Measurements from ENCODE around the gene STX12.
"Not testable (repeated sequence)": the region's sequence is repeated elsewhere in the genome, so short reads cannot be mapped to it uniquely, and the experiment has no call there.

The STX12 gene

DNA sequence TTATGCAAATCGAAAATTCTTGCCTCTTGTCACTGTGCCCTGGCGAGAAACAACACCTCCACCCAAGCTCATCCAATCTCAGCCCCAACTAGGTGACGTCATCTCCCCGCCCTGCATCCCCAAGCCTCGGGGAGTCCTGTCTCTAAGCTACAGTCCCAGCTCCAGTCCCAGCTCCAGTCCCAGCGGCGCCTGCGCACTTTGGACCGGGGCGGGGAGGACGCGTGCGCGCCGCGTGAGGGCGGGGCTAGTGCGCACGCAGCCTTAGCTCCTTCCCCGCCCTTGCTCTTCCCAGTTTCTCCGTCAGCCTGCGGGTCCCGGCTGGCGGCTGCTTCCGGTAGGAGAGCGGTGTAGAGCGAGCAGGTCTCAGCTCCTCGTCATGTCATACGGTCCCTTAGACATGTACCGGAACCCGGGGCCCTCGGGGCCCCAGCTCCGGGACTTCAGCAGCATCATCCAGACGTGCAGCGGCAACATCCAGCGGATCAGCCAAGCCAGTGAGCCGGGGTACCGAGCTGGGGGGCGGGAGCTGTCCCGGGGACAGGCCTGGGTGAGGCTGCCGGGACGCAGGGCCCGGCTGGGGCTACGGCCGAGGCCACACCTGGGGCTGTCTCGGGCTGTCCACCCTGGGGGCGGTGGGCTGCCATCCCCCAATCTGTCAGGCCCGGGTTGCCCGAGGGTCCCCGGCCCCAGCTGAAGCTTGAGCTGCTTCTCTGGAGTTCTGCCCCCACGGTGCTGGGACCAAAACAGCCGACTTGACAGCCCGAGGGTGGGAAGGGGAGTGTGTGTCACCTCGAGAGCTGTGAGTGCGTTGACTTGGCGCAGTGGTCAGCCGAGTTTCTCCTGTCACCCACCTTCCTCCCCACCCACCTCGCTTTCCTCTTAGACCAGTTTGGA lies at the start of gene STX12:
TSS of gene STX12 (plus strand) at position 288 of the 894 bp plus-strand sequence. CDS start at position 377, 89 bp downstream.
- DNase-seq: peak; percentile 99

DNA sequence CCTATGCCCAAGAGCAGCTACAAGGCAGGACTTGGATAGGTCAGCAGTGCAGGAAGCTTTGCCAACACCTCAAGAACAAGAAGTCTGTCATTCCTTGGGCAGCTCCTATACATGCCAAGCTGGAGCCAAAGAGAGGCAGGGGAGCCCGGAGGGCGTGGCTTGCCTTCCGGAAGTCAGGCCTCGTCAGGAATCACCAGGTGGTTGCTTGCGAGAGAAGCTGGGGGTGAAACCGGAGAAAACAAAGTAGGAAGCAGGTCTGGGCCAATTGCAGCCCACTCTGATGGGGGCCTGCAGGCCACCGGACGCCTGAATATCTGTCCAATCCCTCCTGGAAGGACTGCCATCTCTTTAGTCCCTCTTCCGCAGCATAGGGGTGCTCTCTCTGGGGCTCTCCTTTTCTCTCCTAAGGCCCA lies 48.1 kb upstream of the STX12 start:
- DNase-seq: peak; percentile 83

- DNase-seq: peak; percentile 99
Observed at GRCh38 chr1:27725374-27726172, 47.4 kb upstream of the STX12 start, which contains the start of gene FAM76A. Gene FAM76A, plus strand, starts transcription at chr1:27725961. Its CDS starts 120 bp downstream, at chr1:27726081.

DNA sequence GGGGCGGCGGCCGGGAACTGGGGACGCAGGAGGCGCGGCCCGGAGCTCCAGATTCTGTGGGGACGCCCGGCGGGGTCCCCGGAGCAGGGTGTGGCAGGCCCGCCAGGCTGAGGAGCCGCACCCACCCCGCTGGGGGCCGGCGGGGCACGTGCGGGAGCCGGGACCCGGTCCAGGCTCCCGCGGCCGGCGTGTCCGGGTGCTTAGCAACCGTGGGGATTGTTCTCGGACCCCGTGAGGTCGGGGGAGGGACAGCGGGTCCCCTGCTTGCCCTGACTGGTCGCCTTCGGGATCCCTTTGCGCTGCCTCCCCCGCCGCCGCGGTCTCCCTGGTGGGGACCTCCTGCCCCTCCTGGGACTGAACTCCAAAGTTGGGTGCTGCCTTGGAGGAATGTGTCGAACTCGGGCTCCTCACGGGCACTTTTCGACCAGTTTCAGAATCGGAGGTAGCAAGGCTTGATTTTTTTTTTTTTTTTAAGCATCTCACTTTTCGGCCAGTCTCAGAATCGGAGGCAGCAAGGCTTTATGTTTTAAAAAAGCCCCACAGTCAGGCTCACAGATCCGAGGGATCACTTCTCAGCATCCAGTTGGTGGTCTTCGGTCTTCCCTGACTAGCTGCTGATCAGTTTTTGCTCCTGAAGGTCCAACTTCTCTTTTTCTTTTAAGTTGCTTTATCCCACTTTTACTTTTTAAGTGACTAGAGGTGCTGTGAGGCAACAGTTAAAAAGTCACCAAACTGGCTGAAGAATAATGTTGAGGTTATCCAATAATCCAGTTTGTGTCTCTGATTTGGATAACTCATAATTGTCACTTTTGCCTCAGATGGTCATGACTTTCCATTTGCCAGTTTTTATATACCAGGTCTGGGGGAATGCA lies 46.6 kb upstream of the STX12 start:
- no peak for DNase-seq

GRCh38 chr1:27727126-27727525 lies 45.9 kb upstream of the STX12 start:
- DNase-seq: no peak

- DNase-seq: no peak
Observed at GRCh38 chr1:27736252-27736651, 36.8 kb upstream of the STX12 start.

GRCh38 chr1:27741121-27741520 lies 31.9 kb upstream of the STX12 start:
- DNase-seq: no peak

DNA sequence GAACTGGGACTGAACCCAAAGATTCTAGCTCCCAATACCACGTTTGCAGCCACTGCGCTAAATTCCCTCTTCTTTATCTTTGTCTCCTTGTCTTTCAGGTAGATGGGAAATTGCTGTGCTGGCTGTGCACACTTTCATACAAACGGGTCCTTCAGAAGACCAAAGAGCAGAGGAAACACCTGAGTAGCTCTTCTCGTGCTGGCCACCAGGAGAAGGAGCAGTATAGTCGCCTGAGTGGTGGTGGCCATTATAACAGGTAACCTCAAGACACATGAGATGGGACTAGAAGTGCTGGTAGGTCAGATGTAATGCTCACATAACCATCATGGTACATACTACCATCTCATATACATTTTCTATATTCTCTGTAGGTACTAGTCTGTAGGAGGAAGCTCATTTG lies 28.5 kb upstream of the STX12 start:
- DNase-seq: no peak

- no peak for DNase-seq
Observed at GRCh38 chr1:27745466-27745865, 27.6 kb upstream of the STX12 start.

DNA sequence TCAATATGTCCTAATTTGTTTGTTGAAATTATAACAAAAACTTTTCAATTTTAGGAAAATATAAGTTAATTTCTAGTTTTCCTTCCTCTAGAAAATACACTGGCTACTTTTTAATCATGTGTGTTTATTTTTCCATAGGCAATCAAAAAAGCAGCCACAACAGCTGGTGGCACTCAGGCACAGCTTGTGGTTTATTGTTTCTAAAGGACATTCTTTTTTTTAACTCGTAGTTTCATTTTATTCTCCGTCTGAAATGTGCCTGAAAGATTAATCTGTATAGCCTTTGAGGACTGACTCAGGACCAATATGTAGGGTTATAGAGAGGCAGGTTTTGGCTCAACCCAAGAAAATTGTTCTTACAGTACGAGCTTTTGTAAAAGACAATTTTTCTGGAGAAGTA lies 20.7 kb upstream of the STX12 start:
- DNase-seq: peak; percentile 72

DNA sequence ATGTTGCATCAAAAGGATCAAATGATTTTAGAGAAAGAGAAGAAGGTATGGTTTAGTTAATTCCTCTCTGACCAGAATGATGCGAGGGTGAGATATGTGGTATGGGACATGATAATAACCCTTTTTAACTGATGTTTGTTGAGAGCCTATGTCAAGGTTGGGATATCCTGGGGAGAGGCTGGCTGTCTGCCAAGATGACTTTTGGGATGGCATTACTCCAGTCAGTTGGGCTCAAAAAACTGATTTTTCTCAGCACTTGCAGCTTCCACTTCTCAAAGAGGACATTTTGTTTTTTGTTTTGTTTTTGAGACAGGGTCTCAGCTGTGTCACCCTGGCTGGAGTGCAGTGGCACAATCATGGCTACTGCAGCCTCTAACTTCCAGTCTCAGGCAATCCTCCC lies 17.7 kb upstream of the STX12 start:
- no peak for DNase-seq

DNA sequence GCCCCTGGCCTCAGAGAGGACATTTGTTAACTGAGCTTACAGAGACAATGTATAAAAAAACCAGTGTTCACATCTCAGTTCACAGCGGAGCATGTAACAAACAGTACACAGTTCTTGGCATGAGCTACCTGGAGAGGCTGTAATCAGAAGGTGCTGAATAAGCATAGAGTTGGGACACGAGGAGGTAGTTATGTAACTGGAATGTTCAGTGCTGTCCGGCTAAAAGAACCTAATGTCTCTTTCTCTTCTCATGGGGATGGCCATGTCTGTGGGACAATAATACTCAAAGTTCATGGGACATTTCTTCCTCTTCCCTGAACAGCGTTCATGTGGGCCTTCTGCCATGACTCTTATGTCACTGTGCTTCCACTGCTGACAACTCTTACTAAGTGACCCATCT lies 17.2 kb upstream of the STX12 start:
- no peak for DNase-seq

DNA sequence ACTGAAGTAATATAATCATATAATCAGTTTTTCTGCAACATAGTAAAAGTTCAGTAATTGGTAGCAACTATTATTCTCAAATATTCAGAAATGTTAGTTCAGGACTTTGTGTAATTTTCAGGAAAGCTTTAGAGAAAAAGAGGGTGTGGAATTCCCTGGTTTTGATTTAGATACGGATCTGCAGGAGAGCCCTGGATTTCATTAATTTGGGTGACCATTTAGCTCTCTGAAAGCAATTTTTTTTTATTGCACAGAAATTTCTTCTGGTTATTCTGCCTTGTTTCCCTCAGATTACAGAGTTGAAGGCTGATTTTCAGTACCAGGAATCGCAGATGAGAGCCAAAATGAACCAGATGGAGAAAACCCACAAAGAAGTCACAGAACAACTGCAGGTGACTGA lies 13.8 kb upstream of the STX12 start:
- DNase-seq: no peak

DNA sequence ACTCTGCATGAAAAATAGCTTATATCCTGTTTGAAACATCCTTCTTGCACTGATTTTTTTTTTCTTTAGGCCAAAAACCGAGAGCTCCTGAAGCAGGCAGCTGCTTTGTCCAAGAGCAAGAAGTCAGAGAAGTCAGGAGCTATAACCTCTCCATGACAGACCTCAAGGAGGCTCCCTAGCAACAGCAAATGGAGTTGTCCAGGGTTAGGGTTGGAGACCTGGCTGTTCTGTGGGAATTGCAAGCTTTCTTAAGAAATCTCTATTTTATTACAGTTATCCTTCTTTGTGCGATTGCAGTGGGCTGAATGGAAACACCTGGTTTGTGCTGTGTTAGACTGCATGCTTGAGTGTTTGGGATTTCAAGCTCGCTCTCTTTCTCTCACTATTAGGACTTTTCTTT lies 12.6 kb upstream of the STX12 start:
- no peak for DNase-seq

- DNase-seq: no peak
Observed at GRCh38 chr1:27762033-27762432, 11.0 kb upstream of the STX12 start.

- no peak for DNase-seq
Observed at GRCh38 chr1:27763358-27763757, 9.7 kb upstream of the STX12 start.

DNA sequence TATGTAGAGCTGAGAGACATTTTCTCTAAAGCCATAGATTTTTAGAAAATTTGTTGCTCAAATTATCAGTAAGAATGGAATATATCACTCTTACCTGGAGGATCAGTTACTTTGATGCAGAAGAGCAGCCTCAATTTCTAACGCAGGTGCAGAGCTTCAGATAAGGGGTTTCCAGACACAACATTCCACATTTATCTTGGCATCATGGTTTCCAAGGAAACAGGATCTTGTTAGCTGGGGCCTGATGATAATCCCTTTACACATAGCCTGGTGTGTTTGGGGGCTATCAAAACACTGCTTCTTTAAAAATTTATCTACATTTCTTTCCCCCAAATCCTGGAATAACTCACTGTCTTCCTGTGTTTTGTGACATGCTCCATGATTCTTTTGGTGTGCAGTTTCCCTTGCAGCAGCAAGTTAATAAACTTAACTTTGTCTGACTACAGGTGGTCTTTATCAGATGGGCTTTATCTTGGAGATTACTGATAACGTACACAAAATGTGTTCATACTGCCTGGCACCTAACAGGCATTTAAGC lies 2.7 kb upstream of the STX12 start:
- DNase-seq: no peak

GRCh38 chr1:27772036-27772931 lies 735 bp upstream of the STX12 start:
- no peak for DNase-seq

GRCh38 chr1:27773826-27774445 lies 917 bp downstream of the STX12 start:
- peak; percentile 32 for DNase-seq

DNA sequence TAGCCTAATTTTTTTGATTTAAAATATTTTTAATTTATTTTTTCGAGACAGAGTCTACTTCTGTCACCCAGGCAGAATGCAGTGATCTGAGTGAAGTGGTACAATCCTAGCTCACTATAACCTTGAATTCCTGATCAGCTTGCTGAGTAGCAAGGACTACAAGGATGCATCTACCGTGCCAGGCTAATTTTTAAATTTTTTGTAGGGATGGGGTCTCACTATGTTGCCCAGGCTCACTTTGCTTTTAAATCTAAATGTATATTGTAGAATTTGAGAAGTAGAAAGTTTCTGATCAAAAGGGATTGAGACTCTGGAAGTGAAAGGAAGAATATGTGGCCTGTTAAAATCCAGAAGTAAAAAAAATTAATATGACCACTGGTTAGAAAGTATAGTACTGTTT lies 1.6 kb downstream of the STX12 start:
- no peak for DNase-seq

GRCh38 chr1:27775336-27775735 lies 2.3 kb downstream of the STX12 start:
- not testable (repeated sequence) for DNase-seq
